Astrocyte (in vitro differentiated cells and primary cell): ENCODE measurements around the gene CC2D1B.

Experiments used
- EZH2 ChIP-seq: IDR thresholded peaks from 2 replicates; pipeline ENCODE4 v1.6.1; 2012; ENCODE audit warnings: mild to moderate bottlenecking, low read length, inconsistent platforms; ENCODE audit not compliant: insufficient read depth
- TF ChIP-seq, protein P1 (sequence below): IDR thresholded peaks from 2 replicates; pipeline ENCODE4 v1.5.1; 2011; ENCODE audit warnings: low read depth, mild to moderate bottlenecking, inconsistent platforms, low read length, moderate library complexity; ENCODE audit not compliant: insufficient read depth

DNA sequence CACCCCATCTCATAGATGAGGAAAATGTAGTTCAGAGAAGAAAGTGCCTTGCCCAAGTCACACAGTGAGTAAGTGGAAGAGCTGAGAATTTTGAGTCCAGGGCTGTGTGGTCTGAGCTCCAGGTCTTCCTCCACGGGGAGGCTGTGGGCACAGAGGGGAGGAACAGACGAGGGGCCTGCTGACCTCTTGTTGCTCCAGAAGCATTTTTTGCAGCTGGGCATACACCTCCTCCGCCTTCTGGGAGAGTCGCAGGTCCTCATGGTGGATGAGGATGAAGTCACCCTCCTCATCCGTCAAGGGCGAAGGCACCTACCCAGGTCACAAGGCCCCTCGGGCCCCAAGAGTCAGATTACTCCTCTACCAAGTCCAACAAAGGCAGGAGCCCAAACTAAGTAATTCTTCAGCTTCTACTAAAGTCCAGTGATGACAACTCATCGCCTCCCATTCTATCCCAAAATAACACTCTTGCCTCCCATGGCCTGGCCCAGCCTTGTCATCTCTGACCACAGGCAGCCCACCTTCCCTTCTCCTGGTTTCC lies 9.1 kb downstream of the CC2D1B start:
- TF ChIP-seq, protein P1, sequence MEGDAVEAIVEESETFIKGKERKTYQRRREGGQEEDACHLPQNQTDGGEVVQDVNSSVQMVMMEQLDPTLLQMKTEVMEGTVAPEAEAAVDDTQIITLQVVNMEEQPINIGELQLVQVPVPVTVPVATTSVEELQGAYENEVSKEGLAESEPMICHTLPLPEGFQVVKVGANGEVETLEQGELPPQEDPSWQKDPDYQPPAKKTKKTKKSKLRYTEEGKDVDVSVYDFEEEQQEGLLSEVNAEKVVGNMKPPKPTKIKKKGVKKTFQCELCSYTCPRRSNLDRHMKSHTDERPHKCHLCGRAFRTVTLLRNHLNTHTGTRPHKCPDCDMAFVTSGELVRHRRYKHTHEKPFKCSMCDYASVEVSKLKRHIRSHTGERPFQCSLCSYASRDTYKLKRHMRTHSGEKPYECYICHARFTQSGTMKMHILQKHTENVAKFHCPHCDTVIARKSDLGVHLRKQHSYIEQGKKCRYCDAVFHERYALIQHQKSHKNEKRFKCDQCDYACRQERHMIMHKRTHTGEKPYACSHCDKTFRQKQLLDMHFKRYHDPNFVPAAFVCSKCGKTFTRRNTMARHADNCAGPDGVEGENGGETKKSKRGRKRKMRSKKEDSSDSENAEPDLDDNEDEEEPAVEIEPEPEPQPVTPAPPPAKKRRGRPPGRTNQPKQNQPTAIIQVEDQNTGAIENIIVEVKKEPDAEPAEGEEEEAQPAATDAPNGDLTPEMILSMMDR = no peak
- TF ChIP-seq EZH2 = no peak
